VCaP (cell line): ENCODE measurements around the gene GTF3C1.

Source experiments
- H3K27ac ChIP-seq: fragments of 450-650 bp; 2 replicates; pipeline ENCODE4 v1.5.1; 2017
- TF ChIP-seq, protein P1 (sequence below): fragments of 450-650 bp; conservative IDR thresholded peaks from 2 replicates; pipeline ENCODE4 v1.5.1; 2017; ENCODE audit warnings: mild to moderate bottlenecking, moderate library complexity

Gene GTF3C1, protein sequence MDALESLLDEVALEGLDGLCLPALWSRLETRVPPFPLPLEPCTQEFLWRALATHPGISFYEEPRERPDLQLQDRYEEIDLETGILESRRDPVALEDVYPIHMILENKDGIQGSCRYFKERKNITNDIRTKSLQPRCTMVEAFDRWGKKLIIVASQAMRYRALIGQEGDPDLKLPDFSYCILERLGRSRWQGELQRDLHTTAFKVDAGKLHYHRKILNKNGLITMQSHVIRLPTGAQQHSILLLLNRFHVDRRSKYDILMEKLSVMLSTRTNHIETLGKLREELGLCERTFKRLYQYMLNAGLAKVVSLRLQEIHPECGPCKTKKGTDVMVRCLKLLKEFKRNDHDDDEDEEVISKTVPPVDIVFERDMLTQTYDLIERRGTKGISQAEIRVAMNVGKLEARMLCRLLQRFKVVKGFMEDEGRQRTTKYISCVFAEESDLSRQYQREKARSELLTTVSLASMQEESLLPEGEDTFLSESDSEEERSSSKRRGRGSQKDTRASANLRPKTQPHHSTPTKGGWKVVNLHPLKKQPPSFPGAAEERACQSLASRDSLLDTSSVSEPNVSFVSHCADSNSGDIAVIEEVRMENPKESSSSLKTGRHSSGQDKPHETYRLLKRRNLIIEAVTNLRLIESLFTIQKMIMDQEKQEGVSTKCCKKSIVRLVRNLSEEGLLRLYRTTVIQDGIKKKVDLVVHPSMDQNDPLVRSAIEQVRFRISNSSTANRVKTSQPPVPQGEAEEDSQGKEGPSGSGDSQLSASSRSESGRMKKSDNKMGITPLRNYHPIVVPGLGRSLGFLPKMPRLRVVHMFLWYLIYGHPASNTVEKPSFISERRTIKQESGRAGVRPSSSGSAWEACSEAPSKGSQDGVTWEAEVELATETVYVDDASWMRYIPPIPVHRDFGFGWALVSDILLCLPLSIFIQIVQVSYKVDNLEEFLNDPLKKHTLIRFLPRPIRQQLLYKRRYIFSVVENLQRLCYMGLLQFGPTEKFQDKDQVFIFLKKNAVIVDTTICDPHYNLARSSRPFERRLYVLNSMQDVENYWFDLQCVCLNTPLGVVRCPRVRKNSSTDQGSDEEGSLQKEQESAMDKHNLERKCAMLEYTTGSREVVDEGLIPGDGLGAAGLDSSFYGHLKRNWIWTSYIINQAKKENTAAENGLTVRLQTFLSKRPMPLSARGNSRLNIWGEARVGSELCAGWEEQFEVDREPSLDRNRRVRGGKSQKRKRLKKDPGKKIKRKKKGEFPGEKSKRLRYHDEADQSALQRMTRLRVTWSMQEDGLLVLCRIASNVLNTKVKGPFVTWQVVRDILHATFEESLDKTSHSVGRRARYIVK (N-terminal part only)

GRCh38 chr16:27549746-27550581, at the start of gene GTF3C1, which contains the start of gene KATNIP:
GTF3C1 (minus strand) TSS chr16:27549913; CDS start chr16:27549890, 23 bp downstream.
KATNIP (plus strand) TSS chr16:27550144; CDS start chr16:27550171, 27 bp downstream.
- peak within 1 kb of the TSS; percentile 65 for H3K27ac ChIP-seq
- TF ChIP-seq, protein P1, sequence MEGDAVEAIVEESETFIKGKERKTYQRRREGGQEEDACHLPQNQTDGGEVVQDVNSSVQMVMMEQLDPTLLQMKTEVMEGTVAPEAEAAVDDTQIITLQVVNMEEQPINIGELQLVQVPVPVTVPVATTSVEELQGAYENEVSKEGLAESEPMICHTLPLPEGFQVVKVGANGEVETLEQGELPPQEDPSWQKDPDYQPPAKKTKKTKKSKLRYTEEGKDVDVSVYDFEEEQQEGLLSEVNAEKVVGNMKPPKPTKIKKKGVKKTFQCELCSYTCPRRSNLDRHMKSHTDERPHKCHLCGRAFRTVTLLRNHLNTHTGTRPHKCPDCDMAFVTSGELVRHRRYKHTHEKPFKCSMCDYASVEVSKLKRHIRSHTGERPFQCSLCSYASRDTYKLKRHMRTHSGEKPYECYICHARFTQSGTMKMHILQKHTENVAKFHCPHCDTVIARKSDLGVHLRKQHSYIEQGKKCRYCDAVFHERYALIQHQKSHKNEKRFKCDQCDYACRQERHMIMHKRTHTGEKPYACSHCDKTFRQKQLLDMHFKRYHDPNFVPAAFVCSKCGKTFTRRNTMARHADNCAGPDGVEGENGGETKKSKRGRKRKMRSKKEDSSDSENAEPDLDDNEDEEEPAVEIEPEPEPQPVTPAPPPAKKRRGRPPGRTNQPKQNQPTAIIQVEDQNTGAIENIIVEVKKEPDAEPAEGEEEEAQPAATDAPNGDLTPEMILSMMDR, result no peak

DNA sequence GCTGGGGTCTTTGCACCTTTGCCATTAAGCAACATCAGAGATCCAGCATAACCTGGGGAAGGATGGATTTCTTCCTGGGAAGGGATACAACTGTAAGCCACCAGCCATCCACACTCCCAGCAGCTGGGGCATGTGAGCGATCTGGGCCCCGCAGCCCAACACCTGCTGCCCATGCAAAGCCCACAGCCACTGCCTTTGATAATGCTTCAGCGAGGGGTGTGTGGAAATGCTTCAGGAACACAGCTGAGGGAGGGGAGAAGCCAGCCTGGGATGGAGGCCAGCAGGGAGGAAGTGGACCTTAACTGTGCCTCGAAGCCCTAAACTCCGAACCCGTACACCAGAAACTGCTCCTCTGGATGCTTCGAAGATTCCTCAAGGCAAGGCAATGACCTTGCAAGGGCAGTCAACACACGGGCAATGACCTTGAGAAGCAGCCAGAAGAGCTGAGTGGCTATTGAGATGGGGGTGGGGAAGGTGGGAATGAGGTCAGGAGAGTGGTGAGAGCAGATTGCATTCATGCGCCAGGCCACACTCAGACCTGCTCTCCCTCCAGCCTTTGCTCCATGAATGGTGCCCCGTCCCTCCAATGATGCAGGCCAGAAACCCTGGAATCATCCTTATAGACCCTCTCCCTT, 49.3 kb upstream of the GTF3C1 start:
- TF ChIP-seq, protein P1, result no peak

GRCh38 chr16:27598220-27598619, 48.5 kb upstream of the GTF3C1 start:
- no peak overlapping the region for H3K27ac ChIP-seq
- TF ChIP-seq, protein P1, result no peak

More for the DNA sequence above, 49.3 kb upstream of the GTF3C1 start:
- H3K27ac ChIP-seq, result no peak overlapping the region

GRCh38 chr16:27597361-27597760, 47.6 kb upstream of the GTF3C1 start:
- no peak overlapping the region for H3K27ac ChIP-seq
- TF ChIP-seq, protein P1, result no peak

DNA sequence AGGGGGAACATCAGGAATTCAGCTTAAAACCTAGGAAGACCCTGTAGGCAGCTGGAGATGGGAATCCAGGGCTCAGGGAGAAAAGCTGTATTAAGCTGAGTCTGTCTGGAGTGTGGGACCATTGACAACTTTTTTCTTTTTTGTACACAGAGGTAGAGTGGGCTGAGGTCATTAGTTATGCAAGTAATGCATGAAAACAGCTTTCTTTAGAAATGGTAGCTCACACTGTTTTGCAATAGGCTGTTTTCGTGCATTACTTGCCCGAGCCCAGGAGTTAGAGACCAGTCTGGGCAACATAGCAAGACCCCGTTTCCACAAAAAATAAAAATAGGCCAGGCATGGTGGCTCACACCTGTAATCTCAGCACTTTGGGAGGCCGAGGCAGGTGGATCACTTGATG, 46.7 kb upstream of the GTF3C1 start:
- TF ChIP-seq, protein P1, result no peak
- H3K27ac ChIP-seq, result peak overlapping the region; percentile 57; the same call in 1 of the 2 replicates

GRCh38 chr16:27595993-27596392, 46.3 kb upstream of the GTF3C1 start:
- TF ChIP-seq, protein P1, result no peak
- peak overlapping the region; percentile 57 for H3K27ac ChIP-seq
